ENCODE results near the gene MYEOV. TPM values are rescaled to one million over a fixed set of nuclear protein-coding genes. Genes with fewer than 3 reads are reported as not detected.

The MYEOV gene
- total RNA-seq, 1 donor: 0.86 TPM

- no peak for DNase-seq (ENCODE audit: low read depth)
- no peak overlapping the region for H3K4me3 ChIP-seq (ENCODE audit: low read depth, low read length)
- no peak for TF ChIP-seq CTCF (IDR thresholded peaks at IDR 0.05; ENCODE audit: insufficient read depth, low read depth, low read length)
Observed at GRCh38 chr11:69299023-69299461, 5.1 kb downstream of the MYEOV start.

DNA sequence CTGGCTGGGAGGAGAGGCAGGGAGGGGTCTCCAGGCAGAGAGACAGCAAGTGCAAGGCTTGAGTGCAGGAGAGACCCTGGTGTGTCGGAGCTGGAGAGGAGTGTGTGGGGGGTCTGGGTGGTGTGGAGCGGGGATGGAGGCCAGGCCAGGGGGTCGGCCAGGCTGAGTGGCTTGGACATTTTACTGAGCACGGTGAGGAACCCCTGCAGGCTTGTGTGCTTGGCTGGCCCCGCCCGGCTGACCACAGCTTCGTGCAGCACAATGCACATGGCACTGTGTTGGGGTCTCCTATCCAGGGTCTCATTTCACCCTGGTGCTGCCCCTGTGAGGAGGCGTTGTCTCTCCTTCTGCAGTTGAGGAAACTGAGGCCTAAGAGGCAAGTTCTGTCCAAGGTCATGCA lies 5.6 kb downstream of the MYEOV start:
- no peak for TF ChIP-seq CTCF (IDR thresholded peaks at IDR 0.05; ENCODE audit: insufficient read depth, low read depth, low read length)
- H3K4me3 ChIP-seq (ENCODE audit: low read depth, low read length): no peak overlapping the region
- DNase-seq (ENCODE audit: low read depth): no peak

DNA sequence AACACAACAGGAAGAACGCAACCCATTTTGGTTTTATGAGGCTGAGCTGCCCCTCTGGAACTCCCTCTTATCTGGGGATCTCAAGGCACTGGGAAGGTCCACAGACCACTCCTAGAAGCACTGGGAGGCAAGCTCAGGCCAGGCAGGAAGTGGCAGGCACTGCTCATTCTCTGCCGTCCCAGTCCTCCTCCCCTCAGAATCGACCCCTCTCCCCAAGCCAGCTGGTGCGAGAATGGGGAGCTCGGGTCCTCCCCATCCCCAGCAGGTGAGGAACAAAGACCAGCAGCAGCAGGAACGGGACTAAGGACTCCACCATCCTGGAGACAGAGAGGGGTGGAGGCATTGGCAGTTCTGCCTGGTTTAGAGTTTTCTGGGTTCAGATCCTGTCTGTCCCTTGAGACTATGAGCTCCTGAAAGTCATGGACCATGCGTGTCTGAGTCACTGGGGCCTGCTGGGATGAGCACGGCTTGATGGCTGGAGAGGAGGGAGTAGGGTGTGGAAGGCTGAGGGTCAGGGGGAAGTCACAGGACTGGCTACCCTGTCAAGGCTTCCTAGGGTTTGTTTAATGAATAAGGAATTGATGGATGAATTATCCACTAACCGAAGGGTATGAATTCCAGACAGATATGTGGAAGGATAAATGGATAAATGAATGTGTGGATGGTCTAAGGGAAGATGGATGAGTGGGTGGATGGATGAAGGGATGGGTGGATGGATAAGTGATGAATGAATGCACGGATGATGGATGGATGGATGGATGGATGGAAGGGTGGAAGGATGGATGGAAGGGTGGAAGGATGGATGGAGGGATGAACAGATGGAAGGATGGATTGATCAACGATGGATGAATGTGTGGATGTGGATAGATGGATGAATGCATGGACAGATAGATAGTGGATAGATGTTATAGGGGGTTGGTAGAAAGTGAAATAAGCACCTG lies 6.4 kb downstream of the MYEOV start:
- TF ChIP-seq CTCF (IDR thresholded peaks at IDR 0.05; ENCODE audit: insufficient read depth, low read depth, low read length): no peak
- no peak overlapping the region for H3K4me3 ChIP-seq (ENCODE audit: low read depth, low read length)
- DNase-seq (ENCODE audit: low read depth): peak; percentile 84

- TF ChIP-seq CTCF (IDR thresholded peaks at IDR 0.05; ENCODE audit: insufficient read depth, low read depth, low read length): no peak
- no peak for DNase-seq (ENCODE audit: low read depth)
- H3K4me3 ChIP-seq (ENCODE audit: low read depth, low read length): no peak overlapping the region
Observed at GRCh38 chr11:69301081-69301454, 7.1 kb downstream of the MYEOV start.

DNA sequence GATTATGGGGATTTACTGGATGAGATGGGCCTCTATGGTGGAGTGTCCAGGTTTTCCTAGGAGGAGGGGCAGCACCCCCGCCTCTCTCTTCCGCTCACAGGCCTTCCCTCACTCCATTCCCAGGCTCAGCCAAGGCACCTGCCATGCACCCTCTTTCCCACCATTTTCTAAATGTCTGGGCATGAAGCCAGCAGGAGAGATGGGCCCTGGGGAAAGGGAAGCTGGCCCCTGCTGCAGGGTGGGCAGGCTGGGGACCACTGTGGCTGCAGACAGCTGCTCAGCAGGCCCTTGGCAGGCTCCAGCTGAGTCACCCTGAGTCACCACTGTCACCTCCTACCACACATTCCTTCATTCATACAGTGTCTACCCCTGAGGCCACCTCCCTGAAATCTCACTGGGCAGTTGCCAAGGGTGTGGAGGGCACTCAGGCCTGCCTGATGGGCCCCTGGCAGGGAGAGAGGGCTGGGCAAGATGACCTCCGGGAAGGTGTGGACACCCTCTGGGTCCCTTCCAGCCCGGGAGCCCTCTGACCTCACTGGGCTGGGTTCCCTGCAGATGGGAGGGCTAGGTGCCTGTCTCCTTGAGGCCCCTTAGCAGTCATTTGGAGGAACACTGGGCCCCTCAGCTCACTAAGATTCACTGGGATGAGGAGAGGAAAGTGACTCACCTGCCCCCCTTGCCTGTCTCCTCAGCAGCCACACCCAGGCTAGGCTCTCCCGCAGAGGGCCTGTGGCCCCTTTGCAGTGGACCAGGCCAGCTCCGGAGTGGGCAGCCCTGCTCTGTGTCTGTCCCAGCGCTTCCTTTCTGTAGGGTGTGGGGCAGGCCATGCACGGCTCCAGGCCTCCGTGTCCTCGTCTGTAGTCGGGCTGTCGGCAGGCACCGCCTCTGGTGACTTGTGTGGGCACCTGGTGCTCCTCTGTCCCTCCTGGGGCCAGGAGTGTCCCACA lies 7.8 kb downstream of the MYEOV start:
- H3K4me3 ChIP-seq (ENCODE audit: low read depth, low read length): no peak overlapping the region
- no peak for TF ChIP-seq CTCF (IDR thresholded peaks at IDR 0.05; ENCODE audit: insufficient read depth, low read depth, low read length)
- DNase-seq (ENCODE audit: low read depth): peak; percentile 47

DNA sequence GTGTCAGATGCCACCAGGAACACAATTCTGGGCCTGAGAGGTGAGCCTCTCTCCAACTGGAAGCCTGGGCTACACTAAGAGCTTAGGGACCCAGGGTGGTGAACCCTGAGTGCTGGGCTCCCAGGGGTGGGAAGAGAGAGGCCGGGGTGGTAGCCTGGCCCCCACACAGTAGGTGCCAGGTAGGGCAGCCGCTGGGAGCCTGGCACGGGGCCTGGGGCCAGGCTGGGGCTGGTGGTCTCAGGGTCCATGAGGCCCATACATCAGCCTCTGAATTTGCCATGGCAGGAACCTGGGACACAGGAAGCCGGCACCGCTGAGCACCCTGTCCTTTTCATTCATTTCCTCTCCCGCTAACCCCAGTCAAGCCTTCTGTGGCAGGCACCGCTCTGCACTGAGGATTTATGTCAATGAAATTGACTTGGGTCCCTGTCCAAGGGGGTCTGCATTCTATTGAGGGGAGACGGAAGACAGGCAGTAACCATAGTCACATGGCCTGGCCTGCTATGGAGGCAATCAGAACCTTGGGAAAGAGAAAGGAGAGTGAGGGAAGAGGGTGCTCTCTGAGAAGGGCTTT lies 8.6 kb downstream of the MYEOV start:
- no peak for TF ChIP-seq CTCF (IDR thresholded peaks at IDR 0.05; ENCODE audit: insufficient read depth, low read depth, low read length)
- no peak overlapping the region for H3K4me3 ChIP-seq (ENCODE audit: low read depth, low read length)
- no peak for DNase-seq (ENCODE audit: low read depth)
